Transverse colon (tissue), 3 donors: Measurements from ENCODE around the gene ATP8B4.

Experiments used
- EP300 ChIP-seq: sonication (generic); formaldehyde crosslinking; IDR thresholded peaks from one replicate; pipeline ENCODE4 v1.6.1; 2017; ENCODE audit warnings: antibody characterized with exemption, low read depth
- POLR2A ChIP-seq: fragments of 450-650 bp; IDR thresholded peaks from one replicate; pipeline ENCODE4 v1.6.1; 2016; ENCODE audit warnings: antibody characterized with exemption, mild to moderate bottlenecking, moderate library complexity
- TF ChIP-seq, protein P1 (sequence below), 5 experiments: fragments of 200-600 bp in 3 of 5; fragments of 450-650 bp in 2 of 5; sonication (generic) in 3 of 5; IDR thresholded peaks; 1 replicate in 2 of 5; 2 replicates in 3 of 5; pipeline ENCODE4 v1.5.1; 2016 to 2017; ENCODE audit warnings: antibody characterized with exemption in 5 of 5, inconsistent platforms in 3 of 5, mild to moderate bottlenecking in 2 of 5, moderate library complexity in 1 of 5

- TF ChIP-seq, protein P1, sequence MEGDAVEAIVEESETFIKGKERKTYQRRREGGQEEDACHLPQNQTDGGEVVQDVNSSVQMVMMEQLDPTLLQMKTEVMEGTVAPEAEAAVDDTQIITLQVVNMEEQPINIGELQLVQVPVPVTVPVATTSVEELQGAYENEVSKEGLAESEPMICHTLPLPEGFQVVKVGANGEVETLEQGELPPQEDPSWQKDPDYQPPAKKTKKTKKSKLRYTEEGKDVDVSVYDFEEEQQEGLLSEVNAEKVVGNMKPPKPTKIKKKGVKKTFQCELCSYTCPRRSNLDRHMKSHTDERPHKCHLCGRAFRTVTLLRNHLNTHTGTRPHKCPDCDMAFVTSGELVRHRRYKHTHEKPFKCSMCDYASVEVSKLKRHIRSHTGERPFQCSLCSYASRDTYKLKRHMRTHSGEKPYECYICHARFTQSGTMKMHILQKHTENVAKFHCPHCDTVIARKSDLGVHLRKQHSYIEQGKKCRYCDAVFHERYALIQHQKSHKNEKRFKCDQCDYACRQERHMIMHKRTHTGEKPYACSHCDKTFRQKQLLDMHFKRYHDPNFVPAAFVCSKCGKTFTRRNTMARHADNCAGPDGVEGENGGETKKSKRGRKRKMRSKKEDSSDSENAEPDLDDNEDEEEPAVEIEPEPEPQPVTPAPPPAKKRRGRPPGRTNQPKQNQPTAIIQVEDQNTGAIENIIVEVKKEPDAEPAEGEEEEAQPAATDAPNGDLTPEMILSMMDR (IDR thresholded peaks at IDR 0.05) = no peak
- TF ChIP-seq EP300 (no peak), POLR2A (no peak)
These were observed 228.3 kb downstream of the ATP8B4 start for GRCh38 chr15:49890689-49891088.
